CD14-positive monocyte (primary cell): Measurements from ENCODE around the gene SHROOM3. TPM values are rescaled to one million over a fixed set of nuclear protein-coding genes. Genes with fewer than 3 reads are reported as not detected.

ENCODE experiments used
- DNase-seq, 3 donors: peaks; one replicate each; pipeline ENCODE4 v3.0.0-alpha.2; 2011 to 2022
- H2AFZ ChIP-seq: 2 replicates; pipeline ENCODE4 v1.6.0; 2012; ENCODE audit warnings: mild to moderate bottlenecking, low read depth, low read length, inconsistent platforms; ENCODE audit not compliant: insufficient read depth, poor library complexity, severe bottlenecking
- H3K27ac ChIP-seq, 2 donors: 1 replicate in 1 of 2; 2 replicates in 1 of 2; pipeline ENCODE4 v1.5.1; 2012 to 2013; ENCODE audit warnings: low read length in 2 of 2, control low read depth in 1 of 2, inconsistent platforms in 1 of 2, low read depth in 1 of 2, mild to moderate bottlenecking in 1 of 2
- H3K27me3 ChIP-seq, 2 donors: one replicate each; pipeline versions ENCODE4 v1.6.0 to v1.6.1; 2011 to 2013; ENCODE audit warnings: low read length in 2 of 2; ENCODE audit not compliant: control insufficient read depth in 2 of 2, insufficient read depth in 2 of 2
- H3K36me3 ChIP-seq, 2 donors: replicated peaks in 1 of 2; 1 replicate in 1 of 2; 2 replicates in 1 of 2; pipeline versions ENCODE4 v1.5.1 to v1.6.1; 2012 to 2013; ENCODE audit warnings: low read length in 2 of 2, control low read depth in 1 of 2, inconsistent platforms in 1 of 2, mild to moderate bottlenecking in 1 of 2; ENCODE audit not compliant: insufficient read depth in 2 of 2, control insufficient read depth in 1 of 2
- H3K4me1 ChIP-seq, 2 donors: 1 replicate in 1 of 2; 2 replicates in 1 of 2; pipeline versions ENCODE4 v1.5.1 to v1.6.1; 2012 to 2013; ENCODE audit warnings: low read length in 2 of 2, control low read depth in 1 of 2, inconsistent platforms in 1 of 2, mild to moderate bottlenecking in 1 of 2, moderate library complexity in 1 of 2; ENCODE audit not compliant: insufficient read depth in 2 of 2, control insufficient read depth in 1 of 2
- H3K4me2 ChIP-seq: replicated peaks from 2 replicates; pipeline ENCODE3; 2012; ENCODE audit warnings: low read length, moderate library complexity, mild to moderate bottlenecking; ENCODE audit not compliant: poor library complexity, severe bottlenecking; ENCODE audit errors: extremely low read depth
- H3K4me3 ChIP-seq, 3 experiments: fragments of 200-600 bp in 1 of 3; sonication (generic) in 1 of 3; replicated peaks in 1 of 3; 1 replicate in 2 of 3; 2 replicates in 1 of 3; pipeline ENCODE4 v1.5.1; 2011 to 2013; ENCODE audit warnings: low read length in 3 of 3, mild to moderate bottlenecking in 3 of 3, control low read depth in 2 of 3, low read depth in 2 of 3, inconsistent platforms in 1 of 3, moderate library complexity in 1 of 3
- H3K79me2 ChIP-seq: 2 replicates; pipeline ENCODE4 v1.6.0; 2012; ENCODE audit warnings: mild to moderate bottlenecking, control low read depth, inconsistent platforms, low read length, moderate library complexity; ENCODE audit not compliant: insufficient read depth
- H3K9ac ChIP-seq: 2 replicates; pipeline ENCODE4 v1.6.0; 2017; ENCODE audit warnings: low read length, mild to moderate bottlenecking; ENCODE audit not compliant: insufficient read depth, poor library complexity, severe bottlenecking
- H3K9me3 ChIP-seq, 2 donors: replicated peaks in 1 of 2; 1 replicate in 1 of 2; 2 replicates in 1 of 2; pipeline versions ENCODE4 v1.5.1 to v1.6.1; 2012 to 2013; ENCODE audit warnings: low read length in 2 of 2, control low read depth in 1 of 2; ENCODE audit not compliant: control insufficient read depth in 1 of 2, insufficient read depth in 1 of 2
- H4K20me1 ChIP-seq: 2 replicates; pipeline ENCODE4 v1.6.0; 2012; ENCODE audit warnings: mild to moderate bottlenecking, low read length, control low read depth, moderate library complexity; ENCODE audit not compliant: insufficient read depth
- H3K27ac Mint-ChIP-seq, 7 donors: one replicate each; pipeline ENCODE4 v1.8.0; 2020; ENCODE audit warnings: mild to moderate bottlenecking in 7 of 7, mixed read lengths in 7 of 7, moderate library complexity in 6 of 7, inconsistent platforms in 2 of 7
- H3K27me3 Mint-ChIP-seq, 3 donors: one replicate each; pipeline ENCODE4 v1.8.0; 2021 to 2022; ENCODE audit warnings: low read depth in 3 of 3, mild to moderate bottlenecking in 3 of 3, mixed read lengths in 3 of 3, moderate library complexity in 3 of 3, inconsistent platforms in 1 of 3
- H3K36me3 Mint-ChIP-seq, 2 donors: one replicate each; pipeline ENCODE4 v1.8.0; 2020; ENCODE audit warnings: mixed read lengths in 2 of 2, inconsistent platforms in 1 of 2, mild to moderate bottlenecking in 1 of 2
- H3K4me1 Mint-ChIP-seq: one replicate; pipeline ENCODE4 v1.8.0; 2020; ENCODE audit warnings: mild to moderate bottlenecking, mixed read lengths
- H3K4me3 Mint-ChIP-seq, 2 donors: one replicate each; pipeline ENCODE4 v1.8.0; 2020; ENCODE audit warnings: mild to moderate bottlenecking in 2 of 2, mixed read lengths in 2 of 2, moderate library complexity in 1 of 2
- H3K9me3 Mint-ChIP-seq, 7 donors: one replicate each; pipeline ENCODE4 v1.8.0; 2020 to 2022; ENCODE audit warnings: mixed read lengths in 7 of 7, mild to moderate bottlenecking in 6 of 7, moderate library complexity in 6 of 7, inconsistent platforms in 2 of 7
- CTCF ChIP-seq: fragments of 200-600 bp; IDR thresholded peaks from one replicate; pipeline ENCODE4 v1.8.0; 2022; ENCODE audit warnings: antibody characterized with exemption, mild to moderate bottlenecking
- WGBS: methylation state at CpG from one replicate; pipeline ENCODE4 v1.1.5; 2013; ENCODE audit warnings: missing lambda C conversion rate; ENCODE audit not compliant: insufficient coverage; 5-methylcytosine and 5-hydroxymethylcytosine counted together
- intact Hi-C, 2 donors: fragments of 100-400 bp; cut with micrococcal nuclease; formaldehyde crosslinking; loops; one replicate each; pipeline versions ENCODE4 v1.15.0 to v1.15.1; 2023
- polyA plus RNA-seq, 3 donors: library from polyadenylated mRNA; depleted of rRNA in 1 of 3; unstranded in 2 of 3; stranded (reverse) in 1 of 3; fragments of 300-500 nt in 2 of 3; fragments of >200 nt in 1 of 3; fragmentation: Illumina TruSeq in 2 of 3; gene quantifications; 1 replicate in 2 of 3; 2 replicates in 1 of 3; pipeline ENCODE4 v1.2.3, GENCODE V29; 2012 to 2021

SHROOM3 gene
- polyA plus RNA-seq, 3 donors = not detected

DNA sequence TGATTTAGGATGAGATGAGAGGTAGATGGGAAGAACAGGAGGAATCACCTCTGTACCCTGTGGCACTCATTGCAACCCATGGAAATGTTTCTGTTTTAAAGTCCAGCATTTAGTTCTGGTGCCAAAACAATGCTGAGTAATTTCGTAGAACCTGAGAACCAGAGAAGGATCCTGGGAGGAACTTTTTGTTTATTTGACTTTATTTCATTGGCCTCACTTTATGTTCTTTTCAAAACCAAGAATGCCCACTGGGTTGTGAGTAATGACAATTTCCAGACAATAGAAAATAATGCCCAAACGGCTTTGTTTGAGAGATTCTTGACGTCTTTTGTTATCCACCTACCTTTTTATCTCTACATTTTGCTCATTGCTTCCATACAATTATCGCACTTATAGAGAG is 111.3 kb downstream of the SHROOM3 start:
- no peaks in the 10 kb centered on the region for H3K36me3 Mint-ChIP-seq
- no peak overlapping the region for H3K4me3 Mint-ChIP-seq
- H3K27me3 ChIP-seq = no peaks in the 10 kb centered on the region
- no CpG with 5 or more reads among the region's 4 CpGs for WGBS
- no peak overlapping the region for H3K9ac ChIP-seq
- H3K9me3 ChIP-seq = no peaks in the 10 kb centered on the region
- no peaks in the 10 kb centered on the region for H3K36me3 ChIP-seq
- H3K9me3 Mint-ChIP-seq = no peaks in the 10 kb centered on the region
- H3K4me1 Mint-ChIP-seq = no peaks in the 10 kb centered on the region
- no peak overlapping the region for H2AFZ ChIP-seq
- H4K20me1 ChIP-seq = no peaks in the 10 kb centered on the region
- H3K4me3 ChIP-seq = no peak overlapping the region
- intact Hi-C loops = no loop called here
- no peaks in the 10 kb centered on the region for H3K79me2 ChIP-seq
- no peak for DNase-seq
- no peak overlapping the region for H3K27ac ChIP-seq
- no peak for TF ChIP-seq CTCF
- H3K27ac Mint-ChIP-seq = no peak overlapping the region
- H3K4me2 ChIP-seq = no peak overlapping the region
- peaks cover 0 to 2% (median 1%) of the 10 kb centered on the region in 3 donors for H3K27me3 Mint-ChIP-seq
- no peaks in the 10 kb centered on the region for H3K4me1 ChIP-seq

DNA sequence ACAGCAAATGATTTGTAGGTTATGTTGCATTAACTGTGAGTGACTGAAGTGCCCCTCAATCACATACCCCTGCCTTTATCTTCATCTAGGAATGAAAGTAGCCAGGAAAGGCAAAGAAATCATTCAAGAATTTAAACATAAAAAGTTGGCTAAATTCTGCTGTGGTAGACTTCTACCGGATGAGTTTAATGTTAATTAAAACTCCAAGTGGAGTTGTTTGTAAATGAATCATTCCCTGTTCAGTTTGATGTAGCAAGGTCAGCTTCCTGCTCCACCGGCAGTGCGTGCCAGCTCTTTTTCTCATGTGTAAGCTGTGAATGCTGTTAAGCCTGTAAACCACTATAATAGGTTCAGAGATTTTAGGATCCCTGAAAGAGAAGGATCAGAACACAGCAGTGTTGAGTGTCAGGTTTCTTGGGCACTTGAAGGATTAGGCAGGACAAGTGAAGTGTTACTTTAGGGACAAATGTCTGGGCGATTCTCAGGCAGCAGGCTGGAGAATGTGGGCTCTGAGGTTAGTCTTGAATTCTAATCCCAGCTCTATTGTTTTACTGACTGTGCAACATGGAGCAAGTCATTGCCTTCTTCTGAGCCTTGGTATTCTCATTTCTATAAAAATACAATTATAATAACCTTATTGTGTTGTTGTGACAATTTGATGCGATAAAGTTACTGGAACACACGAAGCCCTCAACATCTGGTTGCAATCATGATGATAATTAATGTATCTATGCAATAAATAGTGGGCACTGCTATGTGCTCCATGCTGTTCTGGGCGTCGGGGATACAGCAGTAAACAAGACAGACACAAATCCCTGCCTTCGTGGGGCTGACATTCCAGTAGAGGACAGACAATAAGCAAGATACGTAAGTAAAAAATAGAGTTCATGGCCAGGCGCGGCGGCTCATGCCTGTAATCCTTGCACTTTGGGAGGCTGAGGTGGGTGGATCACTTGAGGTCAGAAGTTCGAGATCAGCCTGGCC is 112.0 kb downstream of the SHROOM3 start:
- H3K4me1 Mint-ChIP-seq = no peaks in the 10 kb centered on the region
- H3K4me3 ChIP-seq = no peak overlapping the region
- no peak for DNase-seq
- H3K36me3 ChIP-seq = no peaks in the 10 kb centered on the region
- H3K27ac Mint-ChIP-seq = no peak overlapping the region
- H3K9me3 Mint-ChIP-seq = no peaks in the 10 kb centered on the region
- no peak overlapping the region for H3K27ac ChIP-seq
- H3K4me1 ChIP-seq = no peaks in the 10 kb centered on the region
- no peaks in the 10 kb centered on the region for H3K9me3 ChIP-seq
- H3K9ac ChIP-seq = no peak overlapping the region
- H3K27me3 Mint-ChIP-seq = peaks cover 0 to 2% (median 1%) of the 10 kb centered on the region in 3 donors
- H4K20me1 ChIP-seq = no peaks in the 10 kb centered on the region
- no peaks in the 10 kb centered on the region for H3K36me3 Mint-ChIP-seq
- WGBS = 69% methylated on average over 10 of the region's 14 CpGs
- TF ChIP-seq CTCF = no peak
- H2AFZ ChIP-seq = no peak overlapping the region
- no peaks in the 10 kb centered on the region for H3K27me3 ChIP-seq
- H3K4me2 ChIP-seq = no peak overlapping the region
- no peaks in the 10 kb centered on the region for H3K79me2 ChIP-seq
- H3K4me3 Mint-ChIP-seq = no peak overlapping the region
- intact Hi-C loops = no loop called here
